ENCODE data around the gene PHLPP2. TPM values are rescaled to one million over a fixed set of nuclear protein-coding genes. Genes with fewer than 3 reads are reported as not detected.

PHLPP2 gene
- total RNA-seq, 2 donors from 2014 or later, result 5.0 to 21.2 TPM

GRCh38 chr16:71709229-71709781 lies 15.2 kb downstream of the PHLPP2 start:
- Histone ChIP-seq H3K4me1 (replicated peaks) (no peaks in the 10 kb centered on the region), H3K27ac (no peak overlapping the region), H3K9me3 (no peaks in the 10 kb centered on the region), H3K27me3 (replicated peaks; ENCODE audit: insufficient read depth) (no peaks in the 10 kb centered on the region), H3K4me3 (no peak overlapping the region), H3K36me3 (no peaks in the 10 kb centered on the region)
- 33% methylated on average over 2 of the region's 2 CpGs for WGBS
- intact Hi-C loops (cut with DNase I), result no loop called here
- TF ChIP-seq POLR2AphosphoS5 (IDR thresholded peaks at IDR 0.05), result no peak
- TF ChIP-seq, protein P1, sequence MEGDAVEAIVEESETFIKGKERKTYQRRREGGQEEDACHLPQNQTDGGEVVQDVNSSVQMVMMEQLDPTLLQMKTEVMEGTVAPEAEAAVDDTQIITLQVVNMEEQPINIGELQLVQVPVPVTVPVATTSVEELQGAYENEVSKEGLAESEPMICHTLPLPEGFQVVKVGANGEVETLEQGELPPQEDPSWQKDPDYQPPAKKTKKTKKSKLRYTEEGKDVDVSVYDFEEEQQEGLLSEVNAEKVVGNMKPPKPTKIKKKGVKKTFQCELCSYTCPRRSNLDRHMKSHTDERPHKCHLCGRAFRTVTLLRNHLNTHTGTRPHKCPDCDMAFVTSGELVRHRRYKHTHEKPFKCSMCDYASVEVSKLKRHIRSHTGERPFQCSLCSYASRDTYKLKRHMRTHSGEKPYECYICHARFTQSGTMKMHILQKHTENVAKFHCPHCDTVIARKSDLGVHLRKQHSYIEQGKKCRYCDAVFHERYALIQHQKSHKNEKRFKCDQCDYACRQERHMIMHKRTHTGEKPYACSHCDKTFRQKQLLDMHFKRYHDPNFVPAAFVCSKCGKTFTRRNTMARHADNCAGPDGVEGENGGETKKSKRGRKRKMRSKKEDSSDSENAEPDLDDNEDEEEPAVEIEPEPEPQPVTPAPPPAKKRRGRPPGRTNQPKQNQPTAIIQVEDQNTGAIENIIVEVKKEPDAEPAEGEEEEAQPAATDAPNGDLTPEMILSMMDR (IDR thresholded peaks at IDR 0.05), result no peak
- TF ChIP-seq POLR2A (IDR thresholded peaks at IDR 0.05), result no peak
- no peak for DNase-seq (ENCODE audit: low spot score)

DNA sequence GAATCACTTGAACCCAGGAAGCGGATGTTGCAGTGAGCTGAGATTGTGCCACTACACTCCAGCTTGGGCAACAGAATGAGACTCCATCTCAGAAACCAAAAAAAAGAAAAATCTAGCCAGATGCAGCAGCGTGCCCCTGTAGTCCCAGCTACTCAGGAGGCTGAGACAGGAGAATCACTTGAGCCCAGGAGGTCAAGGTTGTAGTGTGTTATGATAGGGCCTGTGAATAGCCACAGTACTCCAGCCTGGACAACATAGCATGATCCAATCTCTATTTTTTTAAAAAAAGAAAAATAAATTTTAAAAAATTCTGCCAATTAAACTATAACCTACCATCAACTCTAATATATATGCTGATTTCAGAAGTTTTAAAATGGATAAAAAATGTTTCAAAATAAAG lies 15.8 kb downstream of the PHLPP2 start:
- H3K4me1 ChIP-seq (replicated peaks), result no peaks in the 10 kb centered on the region
- TF ChIP-seq, protein P1 (IDR thresholded peaks at IDR 0.05), result no peak
- H3K27ac ChIP-seq, result no peak overlapping the region
- no peaks in the 10 kb centered on the region for H3K36me3 ChIP-seq
- intact Hi-C loops (cut with DNase I), result no loop called here
- no peaks in the 10 kb centered on the region for H3K27me3 ChIP-seq (replicated peaks; ENCODE audit: insufficient read depth)
- H3K4me3 ChIP-seq, result no peak overlapping the region
- 97% methylated on average over 2 of the region's 2 CpGs for WGBS
- DNase-seq (ENCODE audit: low spot score), result no peak
- H3K9me3 ChIP-seq, result no peaks in the 10 kb centered on the region

GRCh38 chr16:71707199-71707598 lies 17.3 kb downstream of the PHLPP2 start:
- no peak for TF ChIP-seq POLR2A (IDR thresholded peaks at IDR 0.05)
- TF ChIP-seq, protein P1 (IDR thresholded peaks at IDR 0.05), result no peak
- no peak for TF ChIP-seq POLR2AphosphoS5 (IDR thresholded peaks at IDR 0.05)
- 98% methylated on average over 7 of the region's 7 CpGs for WGBS
- intact Hi-C loops (cut with DNase I), result no loop called here

GRCh38 chr16:71706046-71706445 lies 18.5 kb downstream of the PHLPP2 start:
- Histone ChIP-seq H3K27me3 (replicated peaks; ENCODE audit: insufficient read depth) (no peaks in the 10 kb centered on the region), H3K36me3 (no peaks in the 10 kb centered on the region), H3K4me3 (no peak overlapping the region), H3K4me1 (replicated peaks) (no peaks in the 10 kb centered on the region), H3K27ac (no peak overlapping the region), H3K9me3 (no peaks in the 10 kb centered on the region)
- intact Hi-C loops (cut with DNase I), result no loop called here
- TF ChIP-seq, protein P1 (IDR thresholded peaks at IDR 0.05), result no peak
- TF ChIP-seq POLR2AphosphoS5 (IDR thresholded peaks at IDR 0.05) (no peak), POLR2A (IDR thresholded peaks at IDR 0.05) (no peak)
- no peak for DNase-seq (ENCODE audit: low spot score)
- 99% methylated on average over 2 of the region's 2 CpGs for WGBS

More at GRCh38 chr16:71707199-71707598, 17.3 kb downstream of the PHLPP2 start:
- no peaks in the 10 kb centered on the region for H3K4me1 ChIP-seq (replicated peaks)
- no peak overlapping the region for H3K4me3 ChIP-seq
- no peak overlapping the region for H3K27ac ChIP-seq
- H3K27me3 ChIP-seq (replicated peaks; ENCODE audit: insufficient read depth), result no peaks in the 10 kb centered on the region
- no peaks in the 10 kb centered on the region for H3K9me3 ChIP-seq
- DNase-seq (ENCODE audit: low spot score), result no peak
- H3K36me3 ChIP-seq, result no peaks in the 10 kb centered on the region

DNA sequence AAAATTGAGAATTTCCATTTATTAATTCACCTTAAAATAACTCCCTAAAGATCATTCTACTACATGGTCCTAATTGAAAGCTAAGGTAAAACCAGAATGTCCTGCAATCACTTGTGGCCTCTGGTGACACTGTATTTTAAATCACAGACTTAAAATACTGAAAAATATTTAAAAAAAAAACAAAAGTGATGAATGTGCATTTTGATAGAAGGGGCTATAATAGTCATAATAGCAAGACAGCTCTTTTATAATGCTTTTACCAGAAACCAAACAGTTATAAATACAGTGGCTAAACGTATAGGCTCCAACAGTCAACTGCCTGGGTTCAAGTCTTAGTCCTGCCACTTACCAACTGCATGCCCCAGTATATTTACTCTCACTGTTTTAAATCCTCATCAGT lies 21.2 kb downstream of the PHLPP2 start:
- TF ChIP-seq POLR2AphosphoS5 (IDR thresholded peaks at IDR 0.05) (no peak), POLR2A (IDR thresholded peaks at IDR 0.05) (no peak)
- TF ChIP-seq, protein P1 (IDR thresholded peaks at IDR 0.05), result no peak
- H3K4me3 ChIP-seq, result no peak overlapping the region
- no peak for DNase-seq (ENCODE audit: low spot score)
- no peaks in the 10 kb centered on the region for H3K36me3 ChIP-seq
- H3K27me3 ChIP-seq (replicated peaks; ENCODE audit: insufficient read depth), result no peaks in the 10 kb centered on the region
- intact Hi-C loops (cut with DNase I), result no loop called here
- no peaks in the 10 kb centered on the region for H3K4me1 ChIP-seq (replicated peaks)
- H3K9me3 ChIP-seq, result no peaks in the 10 kb centered on the region
- 87% methylated on average over 1 of the region's 1 CpG for WGBS
- H3K27ac ChIP-seq, result no peak overlapping the region
